Liver (tissue), 9 donors: ENCODE measurements around the gene LUC7L. TPM values are rescaled to one million over a fixed set of nuclear protein-coding genes. Genes with fewer than 3 reads are reported as not detected.

Experiments used
- DNase-seq: peaks from one replicate; pipeline ENCODE4 v3.0.0-alpha.2; 2017; ENCODE audit warnings: low spot score
- H3K27ac ChIP-seq, 2 donors: one replicate each; pipeline ENCODE4 v1.7.0; 2013; ENCODE audit warnings: inconsistent platforms in 2 of 2, low read length in 2 of 2, control low read depth in 1 of 2, low read depth in 1 of 2, mild to moderate bottlenecking in 1 of 2
- H3K27me3 ChIP-seq, 4 donors: one replicate each; pipeline versions ENCODE4 v1.6.1 to v1.7.0; 2013; ENCODE audit warnings: low read length in 3 of 4, inconsistent platforms in 1 of 4, mild to moderate bottlenecking in 1 of 4, moderate library complexity in 1 of 4; ENCODE audit not compliant: control insufficient read depth in 4 of 4, insufficient read depth in 4 of 4
- H3K36me3 ChIP-seq, 4 donors: one replicate each; pipeline versions ENCODE4 v1.6.1 to v1.7.0; 2013; ENCODE audit warnings: low read length in 3 of 4, mild to moderate bottlenecking in 3 of 4, low read depth in 1 of 4, moderate library complexity in 1 of 4; ENCODE audit not compliant: control insufficient read depth in 4 of 4, insufficient read depth in 3 of 4
- H3K4me1 ChIP-seq, 4 donors: one replicate each; pipeline versions ENCODE4 v1.6.1 to v1.7.0; 2013; ENCODE audit warnings: low read length in 3 of 4, mild to moderate bottlenecking in 3 of 4, moderate library complexity in 1 of 4; ENCODE audit not compliant: control insufficient read depth in 4 of 4, insufficient read depth in 4 of 4
- H3K4me3 ChIP-seq, 3 donors: one replicate each; pipeline versions ENCODE4 v1.6.1 to v1.7.0; 2013; ENCODE audit warnings: low read length in 3 of 3, control low read depth in 1 of 3, low read depth in 1 of 3, mild to moderate bottlenecking in 1 of 3
- H3K9ac ChIP-seq, 2 donors: one replicate each; pipeline ENCODE4 v1.7.0; 2013; ENCODE audit warnings: low read length in 2 of 2, mild to moderate bottlenecking in 2 of 2, moderate library complexity in 2 of 2, control low read depth in 1 of 2, low read depth in 1 of 2
- H3K9me3 ChIP-seq, 4 donors: one replicate each; pipeline versions ENCODE4 v1.6.1 to v1.7.0; 2013; ENCODE audit warnings: low read length in 3 of 4; ENCODE audit not compliant: control insufficient read depth in 4 of 4
- ATF3 ChIP-seq: IDR thresholded peaks from 2 replicates; pipeline ENCODE4 v1.6.1; 2016; ENCODE audit warnings: antibody characterized with exemption
- CTCF ChIP-seq: fragments of 150-350 bp; IDR thresholded peaks from 2 replicates; pipeline ENCODE4 v1.5.1; 2017; ENCODE audit warnings: improper control_type of control experiment, low read depth, low read length; ENCODE audit not compliant: missing input control
- EGR1 ChIP-seq, 2 donors: IDR thresholded peaks; 2 replicates each; pipeline ENCODE4 v1.6.1; 2016 to 2018; ENCODE audit warnings: antibody characterized with exemption in 2 of 2, low read depth in 2 of 2
- FOXA1 ChIP-seq: IDR thresholded peaks from 2 replicates; pipeline ENCODE4 v1.6.1; 2016; ENCODE audit warnings: antibody characterized with exemption
- FOXA2 ChIP-seq: IDR thresholded peaks from 2 replicates; pipeline ENCODE4 v1.6.1; 2016; ENCODE audit warnings: antibody characterized with exemption
- HNF4A ChIP-seq, 2 donors: conservative IDR thresholded peaks; 2 replicates each; pipeline ENCODE4 v1.6.1; 2016; ENCODE audit warnings: antibody characterized with exemption in 2 of 2, mild to moderate bottlenecking in 2 of 2
- HNF4G ChIP-seq: IDR thresholded peaks from 2 replicates; pipeline ENCODE4 v1.6.1; 2016; ENCODE audit warnings: antibody characterized with exemption
- JUND ChIP-seq, 2 donors: IDR thresholded peaks; 2 replicates each; pipeline ENCODE4 v1.6.1; 2016; ENCODE audit warnings: antibody characterized with exemption in 2 of 2
- MAX ChIP-seq: IDR thresholded peaks from 2 replicates; pipeline ENCODE4 v1.6.1; 2016; ENCODE audit warnings: antibody characterized with exemption
- NR2F2 ChIP-seq: IDR thresholded peaks from 2 replicates; pipeline ENCODE4 v1.6.1; 2016; ENCODE audit warnings: antibody characterized with exemption
- RAD21 ChIP-seq, 2 donors: IDR thresholded peaks; 2 replicates each; pipeline ENCODE4 v1.6.1; 2016; ENCODE audit warnings: antibody characterized with exemption in 2 of 2, mild to moderate bottlenecking in 2 of 2
- REST ChIP-seq: IDR thresholded peaks from 2 replicates; pipeline ENCODE4 v1.6.1; 2016; ENCODE audit warnings: antibody characterized with exemption, mild to moderate bottlenecking
- RXRA ChIP-seq, 2 donors: IDR thresholded peaks; 2 replicates each; pipeline ENCODE4 v1.6.1; 2017 to 2018; ENCODE audit warnings: antibody characterized with exemption in 2 of 2, mild to moderate bottlenecking in 1 of 2
- SP1 ChIP-seq: IDR thresholded peaks from 2 replicates; pipeline ENCODE4 v1.6.1; 2018; ENCODE audit warnings: antibody characterized with exemption, mild to moderate bottlenecking
- TAF1 ChIP-seq: conservative IDR thresholded peaks from 2 replicates; pipeline ENCODE4 v1.6.1; 2016; ENCODE audit warnings: antibody characterized with exemption, mild to moderate bottlenecking
- YY1 ChIP-seq: IDR thresholded peaks from 2 replicates; pipeline ENCODE4 v1.6.1; 2016; ENCODE audit warnings: antibody characterized with exemption, mild to moderate bottlenecking
- ZBTB33 ChIP-seq: IDR thresholded peaks from 2 replicates; pipeline ENCODE4 v1.6.1; 2016; ENCODE audit warnings: antibody characterized with exemption
- WGBS: extraction: QIAGEN DNeasy Blood & Tissue Kit; methylation state at CpG from one replicate; pipeline ENCODE4 v1.1.7; 2013; 5-methylcytosine and 5-hydroxymethylcytosine counted together
- polyA plus RNA-seq, 2 donors: library from polyadenylated mRNA; stranded (reverse) in 1 of 2; unstranded in 1 of 2; fragments of 200-250 nt in 1 of 2; fragments of >200 nt in 1 of 2; fragmentation: Nextera tagmentation in 1 of 2; extraction: Ambion mirVana in 1 of 2; gene quantifications; one replicate each; pipeline versions ENCODE4 v1.2.1 to v1.2.3, GENCODE V29; 2013 to 2015
- total RNA-seq, 2 donors: library from RNA; depleted of rRNA; stranded (reverse); fragments of >200 nt; gene quantifications; one replicate each; pipeline ENCODE4 v1.2.3, GENCODE V29; 2014
- donor health status: healthy.
- donor health status: healthy.
- donor health status: healthy.
- donor health status: healthy.
- donor health status: healthy.

Gene LUC7L
- total and polyA plus RNA-seq, 4 donors, result 11.5 to 34.3 (median 19.6) TPM

GRCh38 chr16:272633-273546 is 43.6 kb upstream of the LUC7L start:
- no peak for DNase-seq
- TF ChIP-seq CTCF (no peak), NR2F2 (no peak), HNF4A (conservative IDR thresholded peaks at IDR 0.05) (no peak), ATF3 (no peak), FOXA2 (no peak), YY1 (no peak), EGR1 (IDR thresholded peaks at IDR 0.05; ENCODE audit: low read depth in 2 of 2) (no peak), ZBTB33 (no peak), RXRA (IDR thresholded peaks at IDR 0.05) (no peak), JUND (IDR thresholded peaks at IDR 0.05) (no peak), SP1 (no peak)
- WGBS, result 79% methylated on average over 36 of the region's 36 CpGs
- Histone ChIP-seq H3K9me3 (no peaks in the 10 kb centered on the region), H3K27me3 (peaks cover 0 to 4% (median 3%) of the 10 kb centered on the region in 4 donors), H3K9ac (no peak overlapping the region), H3K4me1 (peaks cover 0 to 5% (median 0%) of the 10 kb centered on the region in 4 donors), H3K36me3 (peaks cover 0 to 1% (median 0%) of the 10 kb centered on the region in 4 donors), H3K4me3 (no peak overlapping the region), H3K27ac (no peak overlapping the region)

- Histone ChIP-seq H3K9ac (no peak overlapping the region), H3K4me3 (no peak overlapping the region), H3K27me3 (peaks cover 0 to 4% (median 3%) of the 10 kb centered on the region in 4 donors), H3K27ac (no peak overlapping the region), H3K36me3 (peaks cover 0 to 1% (median 0%) of the 10 kb centered on the region in 4 donors), H3K4me1 (peaks cover 0 to 5% (median 0%) of the 10 kb centered on the region in 4 donors), H3K9me3 (no peaks in the 10 kb centered on the region)
- DNase-seq, result no peak
- 88% methylated on average over 34 of the region's 34 CpGs for WGBS
- TF ChIP-seq HNF4A (conservative IDR thresholded peaks at IDR 0.05), result no peak
- TF ChIP-seq MAX, result no peak
- no peak for TF ChIP-seq RAD21 (IDR thresholded peaks at IDR 0.05)
- TF ChIP-seq REST, result no peak
- TF ChIP-seq JUND (IDR thresholded peaks at IDR 0.05), result no peak
- TF ChIP-seq CTCF, result no peak
- TF ChIP-seq FOXA2, result no peak
- no peak for TF ChIP-seq NR2F2
- no peak for TF ChIP-seq HNF4G
- no peak for TF ChIP-seq TAF1
- no peak for TF ChIP-seq SP1
- no peak for TF ChIP-seq FOXA1
- no peak for TF ChIP-seq YY1
- TF ChIP-seq RXRA (IDR thresholded peaks at IDR 0.05), result no peak
Measured at GRCh38 chr16:270381-271255, 41.4 kb upstream of the LUC7L start.
